ENCODE results near the gene GRK6.

Gene GRK6

GRCh38 chr5:177474002-177474476, 47.6 kb downstream of the GRK6 start (continued):
- peak; percentile 18; the same call in 1 of the 2 replicates for TF ChIP-seq PRDM10 (tag by site-specific recombination; IDR thresholded peaks at IDR 0.05)
- TF ChIP-seq ZNF354C (tag by site-specific recombination; IDR thresholded peaks at IDR 0.05; ENCODE audit: borderline replicate concordance, low read depth) = no peak
- TF ChIP-seq ZNF48 (tag by site-specific recombination; IDR thresholded peaks at IDR 0.05) = no peak
- TF ChIP-seq SP2 (tag by site-specific recombination; IDR thresholded peaks at IDR 0.05) = peak; percentile 38; the same call in 1 of the 2 replicates
- TF ChIP-seq ZBTB17 (tag by site-specific recombination; IDR thresholded peaks at IDR 0.05) = peak; percentile 57; the same call in 1 of the 2 replicates
- no peak for TF ChIP-seq ZNF274 (IDR thresholded peaks at IDR 0.05; ENCODE audit: low read length)
- TF ChIP-seq ZNF274 (tag by site-specific recombination; IDR thresholded peaks at IDR 0.05; ENCODE audit: borderline replicate concordance) = no peak
- TF ChIP-seq KLF1 (tag by site-specific recombination; IDR thresholded peaks at IDR 0.05) = peak; percentile 38
- TF ChIP-seq ZNF624 (tag by site-specific recombination; IDR thresholded peaks at IDR 0.05) = peak; percentile 85; the same call in 1 of the 2 replicates

- peaks cover 0 to 20% of the 10 kb centered on the region in 2 experiments; a peak in 1 of 3 replicates for H3K36me3 ChIP-seq (ENCODE audit: control insufficient read depth in 2 of 2, insufficient read depth in 1 of 2, low read length in 2 of 2)
- H3K9me3 ChIP-seq (ENCODE audit: control insufficient read depth, insufficient read depth, low read depth, low read length) = no peaks in the 10 kb centered on the region
- peaks cover 4% of the 10 kb centered on the region for H3K4me1 ChIP-seq (ENCODE audit: control insufficient read depth, insufficient read depth, low read length)
- ChIA-PET POLR2A (interaction anchor here (1.0 to 7.3 kb wide), 6 partner anchors 10 to 73 kb away, joined by 3 to 102 read pairs (median 5); partner anchors contain the start of gene PDLIM7), CTCF (interaction anchor here (0.6 to 2.5 kb wide), 8 partner anchors 14 to 156 kb away, joined by 3 to 11 read pairs (median 6); no protein-coding TSS in a partner anchor)
- H3K4me3 ChIP-seq (ENCODE audit: low read depth, low read length) = no peak overlapping the region
- TF ChIP-seq ZBTB48 (tag by site-specific recombination; IDR thresholded peaks at IDR 0.05) = peak; percentile 40; the same call in 1 of the 2 replicates
- no peak for TF ChIP-seq ZNF639 (tag by site-specific recombination; IDR thresholded peaks at IDR 0.05)
- TF ChIP-seq ZNF366 (tag by site-specific recombination; conservative IDR thresholded peaks at IDR 0.05) = no peak
- TF ChIP-seq PRDM6 (tag by site-specific recombination; IDR thresholded peaks at IDR 0.05) = no peak
- peak; percentile 54; the same call in 1 of the 2 replicates for TF ChIP-seq KLF9 (tag by site-specific recombination; IDR thresholded peaks at IDR 0.05; ENCODE audit: low read depth)
- TF ChIP-seq HIC1 (tag by site-specific recombination; IDR thresholded peaks at IDR 0.05) = no peak
- no peak for TF ChIP-seq ZNF555 (tag by site-specific recombination; conservative IDR thresholded peaks at IDR 0.05)
- no peak for TF ChIP-seq ZNF514 (tag by site-specific recombination; IDR thresholded peaks at IDR 0.05)
- TF ChIP-seq GFI1B (tag by site-specific recombination; IDR thresholded peaks at IDR 0.05) = no peak
- no peak for TF ChIP-seq OSR2 (tag by site-specific recombination; IDR thresholded peaks at IDR 0.05)
- TF ChIP-seq ZNF560 (tag by site-specific recombination; IDR thresholded peaks at IDR 0.05; ENCODE audit: borderline replicate concordance) = no peak
- no peak for TF ChIP-seq ZNF26 (tag by site-specific recombination; IDR thresholded peaks at IDR 0.05)
- no peak for TF ChIP-seq ZSCAN23 (tag by site-specific recombination; IDR thresholded peaks at IDR 0.05)
- no peak for TF ChIP-seq ZNF114 (tag by site-specific recombination; IDR thresholded peaks at IDR 0.05)
- no peak overlapping the region for H3K27ac ChIP-seq (ENCODE audit: extremely low read depth, low read depth, low read length)
Measured at GRCh38 chr5:177474846-177475562, 48.5 kb downstream of the GRK6 start.
